Mesenteric fat pad (tissue), 1 donor: ENCODE data around the gene PYGL. TPM values are rescaled to one million over a fixed set of nuclear protein-coding genes. Genes with fewer than 3 reads are reported as not detected.
"Not testable (repeated sequence)": the region's sequence is repeated elsewhere in the genome, so short reads cannot be mapped to it uniquely, and the experiment has no call there.

ENCODE experiments used
- DNase-seq: peaks from one replicate; pipeline ENCODE4 v3.0.0-alpha.2; 2020; ENCODE audit warnings: low spot score
- total RNA-seq: library from RNA; stranded (reverse); fragmentation: NEBNext Ultra II Directional; extraction: Animal tissue kit (Norgen Biotek cat#: 25700); gene quantifications from one replicate; pipeline ENCODE4 v1.2.1, GENCODE V29; 2021
- donor health status: DM: yes; HTN: yes; CAD: no.

Gene PYGL
- total RNA-seq, 1 donor from 2014 or later = 174 TPM

DNA sequence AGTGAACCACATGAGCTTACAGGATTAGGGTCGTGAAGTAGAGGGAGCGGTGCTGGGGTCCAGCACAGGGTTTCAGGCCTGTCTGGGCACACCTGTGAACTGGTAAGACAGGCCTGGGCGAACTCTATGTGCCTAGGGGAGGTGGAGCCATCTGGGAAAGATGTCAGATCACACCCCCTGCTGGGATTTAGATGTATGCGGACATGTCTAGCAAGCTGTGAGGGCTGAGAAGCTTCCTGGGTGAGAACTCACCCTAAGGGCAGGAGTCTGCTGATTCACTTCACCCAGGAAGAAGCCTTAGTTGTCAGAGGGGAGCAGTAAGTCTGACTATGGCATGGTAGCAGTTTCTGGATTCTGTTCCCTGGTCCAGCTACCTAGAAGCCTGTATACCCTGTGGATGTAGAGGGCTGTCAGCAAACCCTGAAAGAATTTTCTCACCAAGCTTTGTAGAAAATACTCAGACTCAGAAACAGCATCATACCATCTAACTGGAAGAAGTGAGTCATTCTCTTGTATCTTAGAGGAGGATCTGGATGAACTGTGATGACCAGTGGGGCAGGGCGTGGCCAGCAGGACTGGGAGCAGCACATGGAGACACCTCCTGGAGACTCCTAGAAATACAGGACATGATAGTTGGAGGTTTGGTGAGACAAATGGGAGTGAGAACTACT, 11.2 kb upstream of the PYGL start:
- no peak for DNase-seq

DNA sequence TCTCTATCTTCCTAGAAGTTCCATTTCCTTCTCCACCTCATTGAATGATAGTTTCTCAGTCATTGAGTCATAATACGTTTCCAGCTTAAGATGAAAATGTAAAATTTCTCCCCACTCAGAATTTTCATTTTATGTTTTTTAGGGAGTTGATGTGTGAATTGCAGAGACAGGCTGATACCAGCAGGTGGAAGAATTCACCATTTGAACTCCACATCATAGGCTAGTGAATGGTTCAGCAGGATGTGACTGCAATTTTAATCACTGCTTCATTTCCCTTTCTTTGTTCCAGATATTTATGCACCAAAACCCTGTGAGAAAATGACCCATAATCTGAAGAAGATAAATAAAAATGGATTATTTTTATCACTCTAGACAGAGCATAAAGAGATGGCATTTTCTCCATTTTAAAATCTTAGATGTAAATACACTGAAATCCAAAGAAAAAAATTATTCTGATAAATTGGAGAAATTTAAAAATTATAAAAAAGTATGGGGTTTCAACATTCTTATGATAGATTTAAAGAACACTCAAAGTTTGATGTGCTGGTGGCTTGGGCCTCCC, 10.6 kb upstream of the PYGL start:
- no peak for DNase-seq

DNA sequence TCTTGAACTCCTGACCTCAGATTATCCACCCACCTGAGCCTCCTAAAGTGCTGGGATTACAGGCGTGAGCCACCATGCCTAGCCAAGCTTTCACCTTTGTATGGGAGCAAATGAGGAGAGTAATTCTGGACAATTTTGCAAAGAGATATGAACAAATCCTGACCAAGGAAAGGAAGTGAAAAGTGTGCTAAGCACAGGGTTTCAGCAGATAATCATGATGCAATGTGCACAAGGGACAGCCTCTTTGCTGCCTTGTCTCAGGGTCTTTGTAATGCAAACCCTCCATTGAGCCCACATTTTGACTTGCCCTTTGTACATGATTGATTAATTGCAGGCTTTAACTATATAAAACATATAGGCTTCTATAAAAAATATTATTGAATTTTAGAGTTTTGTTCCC, 9.2 kb upstream of the PYGL start:
- DNase-seq = no peak

DNA sequence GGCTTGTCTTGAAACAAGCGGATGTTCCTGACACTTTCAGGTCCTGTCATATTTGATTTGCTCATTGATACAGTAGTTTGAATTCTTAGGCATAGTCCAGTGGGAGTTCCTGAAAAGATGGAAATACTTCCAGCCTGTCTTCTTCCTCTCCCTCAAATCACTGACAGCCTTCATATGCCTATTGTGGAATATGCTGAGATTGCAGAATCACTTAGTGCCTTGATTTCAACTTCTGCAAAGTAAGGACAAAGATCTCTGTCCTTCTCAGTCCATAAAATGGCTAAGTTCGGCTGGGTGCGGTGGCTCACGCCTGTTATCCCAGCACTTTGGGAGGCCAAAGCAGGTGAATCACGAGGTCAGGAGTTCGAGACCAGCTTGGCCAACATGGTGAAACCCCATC, 6.7 kb upstream of the PYGL start:
- no peak for DNase-seq

DNA sequence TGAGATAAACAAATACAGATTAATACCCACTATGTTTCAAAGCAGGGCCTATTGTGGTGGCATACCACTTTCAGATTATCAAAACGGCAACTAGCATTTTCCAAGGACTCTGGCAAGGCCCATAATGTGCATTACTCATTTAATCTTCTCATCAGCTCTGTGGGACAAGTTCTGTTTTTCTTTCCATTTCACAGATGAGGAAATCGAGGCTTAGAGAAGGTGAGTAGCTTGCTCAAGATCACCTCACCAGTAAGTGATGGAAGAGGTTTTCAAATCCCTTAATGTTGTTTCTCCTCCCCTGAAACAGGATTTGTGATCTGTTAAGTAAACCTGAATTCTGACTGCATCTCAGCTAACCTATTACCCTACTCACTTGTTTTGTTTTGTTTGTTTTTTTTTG, 3.9 kb upstream of the PYGL start:
- DNase-seq = no peak

DNA sequence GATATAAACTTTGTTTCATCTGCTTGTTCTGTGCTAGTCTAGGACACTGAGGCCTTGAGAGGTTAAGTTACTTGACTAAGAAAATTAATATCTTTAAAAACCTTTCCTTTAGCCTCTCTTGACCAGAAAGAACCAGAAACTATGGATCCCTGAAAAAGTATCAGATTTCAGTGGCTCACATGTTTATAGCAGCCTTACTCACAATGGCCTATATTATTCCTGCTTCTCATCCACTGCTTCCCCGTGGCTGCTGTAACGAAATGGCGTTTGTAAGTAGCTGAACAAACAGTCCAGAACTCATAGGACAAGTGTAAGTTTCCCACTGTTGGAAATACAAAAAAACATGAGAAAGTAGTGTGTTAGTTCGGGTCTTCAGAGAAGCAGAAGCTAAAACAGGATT, 3.2 kb upstream of the PYGL start:
- no peak for DNase-seq

DNA sequence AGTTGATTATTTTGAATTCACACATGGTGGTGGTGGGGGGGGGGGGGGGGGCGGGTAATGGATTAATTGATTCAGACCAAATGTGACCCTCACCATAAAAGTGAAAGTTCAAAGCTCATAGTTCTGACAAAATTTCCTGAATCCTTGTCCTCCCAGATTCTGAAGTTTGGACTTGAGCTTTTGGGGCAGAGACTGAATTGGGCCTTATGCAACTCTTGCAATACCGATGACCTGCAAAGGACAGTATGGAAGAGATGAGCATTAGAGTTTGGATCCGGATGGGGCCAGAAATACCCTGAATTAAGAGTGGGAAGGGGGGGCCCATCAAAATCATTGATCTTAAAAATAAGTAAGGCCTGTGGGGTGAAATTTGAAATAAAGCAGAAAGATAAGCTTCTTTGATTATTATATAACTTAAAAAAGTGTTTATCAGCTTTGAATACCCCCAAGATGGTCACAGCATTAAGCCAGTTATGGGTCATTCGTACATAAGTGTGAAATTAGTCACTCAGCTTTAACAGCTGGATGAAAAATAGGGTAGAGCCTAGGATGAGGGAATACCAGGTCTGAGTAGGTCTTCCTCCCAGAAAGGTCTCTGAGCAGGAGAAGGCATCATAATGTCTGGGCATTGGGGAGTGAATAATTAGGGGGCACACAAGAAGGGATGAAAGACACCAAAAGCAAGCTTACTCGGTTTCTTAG, 2.1 kb upstream of the PYGL start:
- no peak for DNase-seq

DNA sequence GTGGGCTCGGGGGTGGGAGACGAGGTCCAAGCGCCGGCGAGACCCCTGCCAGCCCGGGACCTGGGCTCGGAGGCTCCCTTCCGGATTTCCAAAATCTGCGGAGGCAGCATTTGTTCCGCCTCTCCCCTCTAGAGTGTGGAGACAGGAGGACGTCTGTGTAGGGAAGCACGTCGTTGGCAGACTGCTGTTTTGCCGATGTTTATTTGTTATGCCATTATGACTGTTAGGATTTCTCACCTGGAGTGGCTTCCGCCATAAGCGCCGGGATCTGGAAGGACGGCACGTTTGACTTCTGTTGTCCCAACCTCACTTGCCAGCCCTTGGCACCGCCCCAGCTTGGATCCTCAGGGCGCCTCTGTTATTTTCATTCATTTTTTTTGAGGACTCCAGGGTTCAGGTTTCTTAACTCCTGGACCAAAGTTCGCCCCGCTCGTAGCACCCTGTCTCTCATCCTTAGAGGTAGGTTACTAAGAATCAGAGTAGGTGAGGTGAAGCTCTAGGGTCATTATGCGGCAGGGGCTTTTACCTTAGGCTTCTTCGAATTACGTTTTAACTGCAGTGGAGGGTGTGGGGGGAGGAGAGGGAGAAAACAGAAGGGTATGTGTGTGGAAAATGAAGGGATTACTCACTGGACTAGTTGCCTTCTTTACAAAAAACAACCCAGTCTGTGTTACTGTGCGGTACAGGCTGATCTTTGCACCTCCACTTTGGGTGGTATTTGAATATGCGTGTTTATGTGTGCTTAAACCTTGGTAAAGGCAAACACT, 547 bp upstream of the PYGL start:
- no peak for DNase-seq

DNA sequence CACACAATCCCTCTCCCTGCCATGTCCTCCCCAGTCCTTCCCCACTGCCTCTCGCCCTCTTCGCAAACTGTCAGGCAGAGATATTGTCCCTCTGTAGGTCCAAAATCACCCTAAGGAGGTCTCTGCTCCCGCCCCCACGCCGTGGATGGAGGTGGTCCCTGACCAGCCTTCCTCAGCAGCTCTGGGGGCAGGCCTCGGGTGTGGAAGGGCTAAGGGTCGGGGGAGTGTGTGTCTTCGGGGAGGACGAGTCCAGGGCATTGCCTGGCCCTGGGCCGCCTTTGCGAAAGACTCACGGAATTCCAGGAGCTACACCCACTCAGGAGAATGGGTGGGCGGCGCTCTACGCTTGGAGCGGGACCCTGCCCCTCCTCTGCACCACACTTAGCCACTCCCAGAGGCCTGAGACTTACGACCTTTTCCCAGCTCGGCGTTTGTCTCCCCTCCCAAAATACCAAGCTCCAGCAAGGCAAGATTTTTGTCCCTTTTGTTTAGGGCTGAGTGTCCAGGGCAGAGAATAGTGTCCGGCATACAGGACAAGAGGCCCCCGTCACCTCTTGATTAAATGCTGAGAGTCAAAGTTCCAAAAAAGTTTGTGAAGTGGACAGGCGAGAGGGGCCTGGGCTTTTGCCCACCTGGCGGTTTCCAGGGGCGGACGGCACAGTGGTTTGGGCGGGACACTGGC, 881 bp downstream of the PYGL start:
- peak; percentile 91 for DNase-seq

DNA sequence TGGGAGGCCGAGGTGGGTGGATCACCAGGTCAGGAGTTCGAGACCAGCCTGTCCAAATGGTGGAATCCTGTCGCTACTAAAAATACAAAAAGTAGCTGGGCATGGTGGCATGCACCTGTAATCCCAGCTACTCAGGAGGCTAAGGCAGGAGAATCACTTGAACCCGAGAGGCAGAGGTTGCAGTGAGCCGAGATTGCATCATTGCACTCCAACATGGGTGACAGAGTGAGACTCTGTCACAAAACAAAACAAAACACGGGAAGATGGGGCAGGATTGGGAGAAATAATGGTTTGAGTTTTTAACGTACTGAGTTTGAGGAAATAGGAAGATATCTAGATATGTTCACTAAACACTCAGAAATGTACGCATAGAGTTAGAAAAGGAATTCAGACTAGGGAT, 2.6 kb downstream of the PYGL start:
- DNase-seq = not testable (repeated sequence)

DNA sequence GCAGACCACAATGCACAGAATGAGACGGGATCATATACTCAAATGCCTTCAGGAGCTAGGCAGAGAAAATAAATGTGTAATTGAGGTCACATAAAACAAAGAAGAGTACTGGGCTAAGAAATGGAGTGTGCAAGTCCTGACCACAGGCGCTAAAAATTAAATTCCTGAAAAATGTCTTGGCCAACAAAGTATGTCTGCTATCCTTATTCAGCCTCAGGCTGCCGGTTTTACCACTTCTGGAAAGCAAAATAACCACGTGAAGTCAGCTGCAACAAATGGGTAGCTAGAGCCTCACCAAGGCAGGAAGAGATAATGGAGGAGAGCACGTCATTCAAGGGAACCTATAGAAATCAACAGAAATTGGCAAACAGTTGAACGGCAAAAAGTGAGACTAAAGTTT, 3.1 kb downstream of the PYGL start:
- DNase-seq = no peak

DNA sequence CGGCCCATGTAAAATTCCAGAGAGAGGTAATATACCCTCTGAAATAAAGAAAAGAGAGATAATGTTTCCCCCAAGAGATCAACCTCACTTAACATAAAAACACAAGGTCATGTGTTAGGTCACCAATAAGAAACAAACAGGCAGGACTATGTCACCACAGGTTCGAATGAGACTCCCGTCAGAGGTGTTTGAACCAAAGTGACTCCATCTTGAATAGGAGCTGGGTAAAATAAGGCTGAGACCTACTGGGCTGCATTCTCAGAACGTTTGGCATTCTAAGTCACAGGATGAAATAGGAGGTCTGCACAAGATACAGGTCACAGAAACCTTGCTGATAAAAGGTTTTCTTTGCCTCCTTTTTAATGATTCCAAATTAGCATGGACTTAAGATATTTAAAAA, 6.5 kb downstream of the PYGL start:
- no peak for DNase-seq

DNA sequence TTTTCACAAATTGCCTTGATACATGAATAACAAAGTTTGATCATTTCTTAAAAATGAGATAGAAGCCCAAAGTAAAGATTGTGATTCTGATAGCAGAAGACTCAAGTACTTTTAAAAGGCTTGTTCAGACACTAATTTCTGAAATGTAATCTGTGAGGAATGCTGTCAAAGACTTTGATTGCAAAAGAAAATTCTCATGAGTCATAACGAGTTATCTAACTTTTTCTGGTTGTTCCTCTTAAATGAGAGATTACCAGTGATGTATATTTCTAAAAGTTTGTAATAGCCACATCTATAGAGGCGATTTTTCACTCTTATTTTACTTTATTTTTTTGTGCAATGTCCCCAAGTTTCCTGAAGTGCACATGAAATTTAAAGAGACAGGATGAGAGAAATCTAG, 7.0 kb downstream of the PYGL start:
- DNase-seq = no peak

DNA sequence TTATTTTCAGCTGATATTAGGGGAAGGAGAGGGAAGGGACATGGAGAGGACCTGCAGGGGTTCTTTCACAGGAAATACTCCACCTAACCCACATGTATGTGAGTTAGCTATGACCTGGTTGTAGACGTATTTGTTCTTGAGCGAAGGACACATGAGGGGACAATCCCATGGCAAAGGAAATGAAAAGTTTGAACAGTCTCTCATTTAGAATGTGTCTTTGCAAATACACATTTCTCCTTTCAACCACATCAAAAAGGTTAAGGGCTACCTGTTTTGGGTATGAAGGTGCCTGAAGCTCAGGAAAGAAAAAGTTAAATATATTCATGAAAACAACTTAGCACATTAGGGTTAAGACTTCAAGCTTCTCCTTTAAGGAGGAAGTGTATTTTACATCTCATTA, 7.4 kb downstream of the PYGL start:
- no peak for DNase-seq

DNA sequence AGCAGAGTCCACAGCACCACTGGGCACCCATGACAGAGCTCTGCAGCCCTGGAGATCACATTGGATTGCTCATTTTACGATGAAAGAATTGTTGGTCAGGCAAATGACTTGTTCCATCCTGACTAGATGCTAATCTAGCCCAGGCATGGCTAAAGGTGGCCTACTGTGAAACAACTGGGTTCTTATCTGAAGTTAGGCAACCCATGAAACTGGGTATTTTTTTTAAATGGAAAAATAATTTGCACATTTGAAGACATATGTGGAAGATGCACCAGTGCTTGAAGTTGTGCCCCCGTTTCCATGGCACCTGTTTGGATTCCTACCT, 8.3 kb downstream of the PYGL start:
- DNase-seq = no peak

DNA sequence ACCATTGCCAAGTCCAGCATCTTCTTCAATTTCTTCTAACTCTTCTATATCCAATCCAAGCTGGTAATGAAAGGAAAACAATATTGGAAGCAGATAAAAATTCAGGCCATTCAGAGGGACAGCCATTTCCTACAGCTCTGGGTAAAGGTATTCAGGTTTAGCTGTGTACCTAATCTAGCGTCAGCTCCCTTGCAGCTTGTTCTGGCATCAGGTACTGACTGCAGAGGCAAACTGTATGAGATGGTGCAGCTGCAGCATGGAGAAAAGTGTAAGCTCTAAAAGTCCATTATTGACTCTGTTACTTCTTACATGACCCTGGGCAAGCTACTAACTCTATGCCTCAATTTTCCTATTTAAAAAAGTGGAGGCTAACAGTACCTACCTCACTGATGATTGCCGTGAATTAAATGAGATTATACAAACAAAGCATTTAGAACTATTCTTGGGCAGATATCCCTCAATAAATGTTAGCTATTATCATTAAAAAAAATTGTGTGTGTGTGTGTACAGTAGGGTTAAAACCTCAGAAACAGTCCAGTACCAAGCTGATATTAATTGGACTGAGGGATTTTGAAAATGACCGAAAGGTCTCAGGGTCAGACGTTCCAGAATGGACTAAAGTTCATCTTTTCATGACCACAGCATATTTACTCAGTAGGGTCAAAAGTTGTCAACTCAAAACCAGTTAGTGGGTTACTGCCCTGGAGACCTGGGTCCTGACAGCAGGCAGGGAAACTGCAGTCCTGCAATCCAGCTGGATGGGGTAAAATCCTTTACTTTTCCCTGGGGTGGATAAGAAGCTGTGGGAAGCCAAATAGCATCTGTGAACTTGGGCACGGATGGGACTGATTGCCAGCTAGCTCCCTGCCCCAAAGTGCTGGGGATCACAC, 8.9 kb downstream of the PYGL start:
- DNase-seq = no peak

DNA sequence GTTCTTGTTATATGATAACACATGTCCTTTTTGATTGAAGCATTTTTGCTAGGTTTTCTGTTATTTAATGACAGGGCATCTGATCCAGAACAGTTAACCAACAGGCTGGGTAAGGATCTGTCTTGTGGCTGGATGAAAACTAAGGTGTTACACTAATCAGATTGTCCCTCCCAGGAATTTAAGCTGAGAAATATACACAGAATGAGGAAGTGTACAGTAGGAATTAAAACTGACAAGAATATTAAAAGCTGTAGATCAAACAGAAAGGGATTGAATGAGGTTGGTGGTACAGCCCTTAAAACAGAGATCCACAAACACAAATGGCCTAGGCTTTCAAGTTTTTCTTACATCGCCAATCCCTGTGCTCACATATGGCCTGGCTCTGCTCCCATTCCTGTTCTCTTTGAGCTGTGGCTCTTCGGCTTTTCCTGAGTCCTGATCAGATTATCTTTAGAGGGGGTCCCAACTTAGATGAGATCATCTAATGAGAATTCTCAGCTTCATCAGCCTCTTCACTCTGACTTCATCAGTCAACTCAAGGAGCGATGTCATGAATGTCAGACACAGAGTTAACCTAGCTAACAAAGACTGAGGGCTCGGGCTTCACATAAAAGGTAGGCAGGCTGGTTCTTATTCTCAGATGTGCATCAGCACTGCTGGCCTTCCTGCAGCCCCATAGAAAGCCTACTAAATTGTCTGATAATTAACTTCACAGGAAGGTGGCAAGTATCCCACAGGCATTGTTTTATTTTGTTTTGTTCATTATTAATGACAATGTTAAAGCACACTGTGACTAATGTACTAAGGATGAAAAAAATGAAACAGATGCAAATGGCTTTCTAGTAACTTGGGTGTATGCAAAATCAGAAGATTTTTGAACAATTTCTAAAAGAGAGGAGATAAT, 11.4 kb downstream of the PYGL start:
- DNase-seq = no peak

DNA sequence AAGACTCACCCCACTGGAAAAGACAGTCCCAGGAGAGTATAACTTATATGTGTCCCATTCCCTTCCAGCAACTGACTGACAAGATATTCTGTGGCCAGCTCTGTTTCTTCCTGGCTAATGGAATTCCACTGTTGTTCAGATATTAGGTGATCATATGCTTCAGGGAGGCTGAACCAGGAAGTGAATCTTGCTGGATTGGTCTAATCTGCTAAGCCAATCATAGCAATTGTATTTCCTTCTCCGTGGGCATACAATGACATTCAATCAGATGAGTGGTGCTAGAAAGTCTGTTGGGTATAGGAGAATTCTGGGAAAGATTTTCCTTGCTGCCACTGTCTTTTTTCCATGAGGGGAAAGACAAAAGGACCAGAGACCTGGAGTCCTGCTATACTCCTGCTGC, 12.1 kb downstream of the PYGL start:
- no peak for DNase-seq

DNA sequence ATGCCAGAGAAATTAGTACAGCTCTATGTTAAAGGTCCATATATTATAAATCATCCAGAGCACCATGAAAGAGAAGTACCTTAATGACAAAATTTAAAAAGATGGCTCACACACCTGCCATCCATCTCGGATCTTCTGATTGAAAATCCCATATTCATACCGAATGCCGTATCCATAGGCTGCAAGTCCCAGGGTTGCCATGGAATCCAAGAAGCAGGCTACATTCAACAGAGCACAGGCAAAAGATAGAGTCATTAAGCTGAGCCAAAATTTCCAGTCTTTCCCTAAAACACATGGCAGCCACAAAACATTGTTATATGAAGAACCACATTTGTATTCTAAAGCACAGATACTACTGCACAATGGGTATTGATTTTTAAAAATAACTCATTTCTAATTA, 12.7 kb downstream of the PYGL start:
- no peak for DNase-seq

DNA sequence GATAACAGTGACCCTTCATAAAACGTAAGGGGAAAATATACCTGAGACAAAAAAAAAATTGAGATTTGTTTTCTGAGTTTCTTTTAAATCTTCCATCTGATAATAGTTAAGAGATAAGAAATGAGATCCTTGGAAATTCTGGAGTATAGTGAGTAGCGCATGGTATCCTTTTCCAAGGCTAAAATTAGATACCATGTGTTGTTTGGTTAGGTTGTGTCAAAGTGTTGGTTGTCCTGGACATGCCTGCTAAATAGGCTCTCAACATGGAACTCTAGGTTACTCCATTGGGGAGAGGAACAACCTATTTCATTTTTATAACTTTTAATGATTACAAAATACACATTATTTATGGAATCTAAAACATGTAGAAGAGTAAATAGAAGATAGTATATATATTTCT, 14.8 kb downstream of the PYGL start:
- DNase-seq = no peak
